Stimulated activated CD4-positive, alpha-beta T cell treated with anti-CD3 and anti-CD28 coated beads, TNF-alpha, amount 100 ng/mL, for 4 hours (primary cell): ENCODE data around the gene AMN1.
"Not testable (repeated sequence)": the region's sequence is repeated elsewhere in the genome, so short reads cannot be mapped to it uniquely, and the experiment has no call there.

ENCODE experiments used
- DNase-seq, 3 experiments: peaks; one replicate each; pipeline ENCODE4 v3.0.0-alpha.2; 2020; ENCODE audit warnings: low read depth in 3 of 3

AMN1 gene

GRCh38 chr12:31733549-31734432, 5.0 kb upstream of the AMN1 start:
- DNase-seq, result not testable (repeated sequence)

- no peak for DNase-seq
Measured at GRCh38 chr12:31732926-31733548, 4.2 kb upstream of the AMN1 start.

GRCh38 chr12:31731203-31731602, 2.4 kb upstream of the AMN1 start:
- DNase-seq, result not testable (repeated sequence)

DNA sequence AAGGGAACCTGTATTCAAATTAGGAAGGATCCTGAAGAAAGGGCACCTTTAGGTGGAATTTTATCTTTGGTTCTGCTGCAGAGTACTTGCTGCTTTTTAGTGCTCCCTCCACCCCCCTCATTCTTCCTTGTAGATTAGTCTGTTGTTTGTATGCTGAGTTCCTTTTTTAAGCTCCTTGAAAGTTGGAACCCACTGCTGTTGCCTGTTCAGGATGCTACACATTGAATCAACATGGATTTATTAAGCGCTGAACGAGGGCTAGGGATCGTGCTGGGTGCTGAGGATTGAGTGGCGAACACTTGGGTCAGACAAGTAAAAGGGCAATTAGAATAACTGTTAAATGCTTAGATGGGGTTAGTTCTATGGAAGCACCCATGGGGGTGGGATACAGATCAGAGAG, 884 bp upstream of the AMN1 start:
- no peak for DNase-seq

- DNase-seq, result no peak
Measured at GRCh38 chr12:31728289-31728916, 418 bp downstream of the AMN1 start.

GRCh38 chr12:31727192-31727591, 1.6 kb downstream of the AMN1 start:
- DNase-seq, result no peak

DNA sequence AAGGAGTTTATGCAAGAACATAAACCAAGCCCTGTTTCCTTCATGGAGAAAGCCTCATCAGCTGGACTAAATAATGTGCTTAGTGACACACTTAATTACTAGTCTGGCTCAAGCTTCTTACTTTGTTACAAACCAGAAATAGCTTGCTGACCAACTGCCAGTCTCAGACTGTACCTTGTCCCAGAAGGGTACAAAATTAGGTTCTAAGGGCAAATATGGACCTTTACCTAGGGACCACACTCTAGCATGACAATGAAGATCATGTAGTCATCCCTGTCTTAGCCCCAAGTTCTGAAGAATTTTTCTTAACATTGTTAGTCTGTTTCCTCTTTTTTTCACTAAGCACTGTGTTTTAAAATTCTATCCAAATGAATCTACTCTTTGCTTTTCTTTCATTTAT, 2.2 kb downstream of the AMN1 start:
- no peak for DNase-seq

DNA sequence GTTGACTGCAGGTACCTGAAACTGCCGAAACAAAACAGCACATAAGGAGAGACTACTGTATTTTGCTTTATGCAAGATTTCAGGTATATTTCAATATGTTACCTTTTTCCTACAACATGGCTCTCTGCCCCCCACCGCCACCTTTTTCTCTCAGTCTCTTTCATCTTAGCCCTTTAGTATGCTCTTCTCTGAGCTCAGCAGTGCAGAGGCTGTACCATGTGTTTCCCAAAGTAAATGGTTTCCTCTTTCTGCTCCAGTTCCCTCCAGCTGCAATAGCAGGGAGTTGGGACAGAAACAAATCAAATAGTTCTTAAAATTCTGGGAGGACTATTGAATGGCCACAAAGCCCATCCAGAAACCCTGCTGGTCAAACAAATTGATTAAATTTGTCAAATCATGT, 4.3 kb downstream of the AMN1 start:
- DNase-seq, result no peak

DNA sequence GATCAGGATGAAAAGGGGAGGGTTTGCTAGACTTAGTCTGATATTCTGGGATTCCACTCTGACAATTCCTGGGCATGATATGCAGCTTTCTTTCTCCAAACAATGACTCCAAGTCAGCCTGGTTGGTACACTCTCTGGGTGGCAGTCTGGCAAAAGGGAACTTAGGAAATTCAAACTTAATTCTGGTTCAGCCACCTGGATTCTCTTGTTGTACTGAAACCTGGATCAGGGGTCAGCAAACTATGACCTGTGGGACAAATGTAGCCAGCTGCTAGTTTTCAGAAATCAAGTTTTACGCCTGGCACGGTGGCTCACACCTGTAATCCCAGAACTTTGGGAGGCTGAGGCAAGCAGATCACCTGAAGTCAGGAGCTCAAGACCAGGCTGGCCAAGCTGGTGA, 6.2 kb downstream of the AMN1 start:
- DNase-seq, result no peak

- not testable (repeated sequence) for DNase-seq
Measured at GRCh38 chr12:31718542-31719198, 10.2 kb downstream of the AMN1 start.

DNA sequence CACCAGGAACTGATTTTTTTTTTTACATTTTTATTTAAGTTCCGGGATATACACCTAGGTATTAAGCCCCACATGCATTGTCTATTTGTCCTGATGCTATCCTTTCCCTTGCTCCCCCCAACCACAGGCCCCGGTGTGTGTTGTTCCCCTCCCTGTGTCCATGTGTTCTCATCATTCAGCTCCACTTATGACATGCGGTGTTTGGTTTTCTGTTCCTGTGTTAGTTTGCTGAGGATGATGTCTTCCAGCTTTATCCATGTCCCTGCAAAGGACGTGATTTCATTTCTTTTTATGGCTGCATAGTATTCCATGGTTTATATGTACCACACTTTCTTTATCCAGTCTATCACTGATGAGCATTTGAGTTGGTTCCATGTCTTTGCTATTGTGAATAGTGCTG, 11.8 kb downstream of the AMN1 start:
- not testable (repeated sequence) for DNase-seq

DNA sequence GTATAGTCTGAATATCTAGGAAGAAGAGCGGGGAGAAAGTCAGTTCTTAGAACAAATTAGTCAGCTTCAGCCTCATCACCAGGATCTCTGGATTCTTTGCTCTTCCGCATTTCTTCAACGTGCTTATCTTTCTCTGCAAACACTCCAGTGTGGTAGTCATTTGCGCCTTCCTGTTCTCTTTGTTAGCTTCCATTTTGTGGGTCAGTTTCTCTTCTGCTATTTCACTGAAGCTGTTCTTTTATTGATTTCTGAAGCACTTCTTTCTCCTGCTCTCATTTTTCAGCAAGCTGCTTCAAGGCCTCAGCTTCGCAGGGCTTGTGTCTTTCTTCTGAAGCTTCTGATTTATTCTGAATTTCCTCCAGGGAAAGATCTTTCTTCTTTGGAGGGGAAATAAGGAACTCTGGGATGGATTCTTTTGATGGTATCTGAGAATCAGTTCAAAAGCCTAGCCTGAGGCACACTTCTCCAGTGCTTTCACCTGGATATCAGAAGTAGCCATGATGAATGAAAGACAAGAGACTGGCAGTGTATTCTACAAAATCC, 13.5 kb downstream of the AMN1 start:
- no peak for DNase-seq

DNA sequence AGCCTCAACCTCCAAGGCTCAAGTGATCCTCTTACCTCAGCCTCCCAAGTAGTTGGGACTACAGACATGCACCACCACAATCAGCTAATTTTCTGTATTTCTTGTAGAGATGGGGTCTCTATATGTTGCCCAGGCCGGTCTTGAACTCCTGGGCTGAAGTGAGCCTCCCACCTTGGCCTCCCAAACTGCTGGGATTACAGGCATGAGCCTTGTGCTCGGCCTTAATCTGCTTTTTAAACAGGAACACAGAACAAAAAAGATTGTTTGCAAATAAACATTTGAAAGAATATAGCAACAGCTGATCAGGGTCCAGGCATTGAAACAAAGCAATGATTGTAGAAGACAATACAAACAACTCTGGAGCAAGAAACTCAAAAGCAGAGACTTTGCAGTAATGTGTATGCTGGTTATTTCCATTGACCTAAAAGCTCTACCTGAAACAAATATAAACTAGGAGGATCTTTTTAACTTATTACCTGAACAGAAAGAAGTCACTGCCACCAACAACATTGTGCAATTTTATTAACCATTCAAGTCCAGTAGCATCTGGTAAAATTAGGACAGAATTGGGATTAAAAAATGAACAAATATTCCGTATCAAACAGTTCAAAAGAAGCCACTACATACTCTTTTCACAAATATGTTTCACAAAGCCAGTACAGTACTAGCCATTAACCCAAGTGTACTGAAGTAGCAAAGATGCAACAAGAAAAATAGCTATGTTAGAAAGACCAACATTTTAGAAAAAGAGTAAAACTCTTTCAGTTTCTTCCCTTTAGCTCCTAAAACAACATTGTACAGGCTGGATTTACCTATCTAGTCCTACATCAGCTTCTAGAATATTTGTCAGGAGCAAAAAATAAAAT, 14.2 kb downstream of the AMN1 start:
- DNase-seq, result no peak

DNA sequence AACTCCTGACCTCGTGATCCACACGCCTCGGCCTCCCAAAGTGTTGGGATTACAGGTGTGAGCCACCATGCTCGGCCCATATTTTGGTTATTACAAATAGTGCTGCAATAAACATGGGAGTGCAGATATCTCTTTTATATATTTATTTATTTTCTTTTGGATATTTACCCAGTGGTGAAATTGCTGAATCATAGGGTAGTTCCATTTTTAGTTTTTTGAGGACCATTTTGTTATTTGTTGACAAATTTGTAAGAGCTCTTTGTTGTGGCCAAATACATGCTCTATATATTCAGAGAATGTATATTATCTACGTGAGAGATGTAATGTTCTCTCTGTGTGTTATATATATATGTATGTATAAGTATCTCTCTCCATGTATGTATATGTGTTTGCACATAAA, 15.9 kb downstream of the AMN1 start:
- no peak for DNase-seq

DNA sequence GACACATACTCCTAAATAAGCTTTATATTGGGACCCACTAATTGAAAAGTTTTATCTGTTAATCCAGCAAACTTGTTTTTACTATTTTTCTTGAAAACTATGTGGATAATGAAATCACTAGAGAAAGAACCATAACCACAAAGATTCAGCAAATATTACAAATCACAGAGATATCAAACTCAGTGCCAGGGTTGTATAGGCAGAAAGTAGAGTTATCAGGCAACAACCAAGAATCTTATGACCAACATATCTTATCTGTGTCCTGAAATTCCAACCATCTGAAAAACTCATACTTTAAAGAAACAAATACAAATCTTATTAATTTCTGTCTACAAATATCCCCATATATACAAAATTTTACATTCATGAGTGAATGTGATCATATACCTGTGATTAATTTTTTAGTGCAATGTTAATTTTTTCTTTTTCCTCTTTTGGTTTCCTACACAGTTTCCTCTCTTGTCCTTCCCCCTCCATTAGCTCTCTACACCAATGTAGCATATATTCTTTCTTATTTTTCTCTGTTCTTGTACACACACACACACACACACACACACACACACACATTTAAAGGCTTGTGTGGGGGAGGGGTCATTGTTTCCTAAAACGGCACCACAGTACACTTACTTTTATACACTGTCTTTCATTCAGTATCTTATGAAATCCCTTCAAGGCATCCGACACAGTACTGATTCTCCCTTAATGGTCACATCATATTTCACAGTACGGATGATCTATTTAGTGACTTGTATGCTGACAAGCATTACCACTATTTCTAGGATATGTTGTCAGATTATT, 18.6 kb downstream of the AMN1 start:
- no peak for DNase-seq

DNA sequence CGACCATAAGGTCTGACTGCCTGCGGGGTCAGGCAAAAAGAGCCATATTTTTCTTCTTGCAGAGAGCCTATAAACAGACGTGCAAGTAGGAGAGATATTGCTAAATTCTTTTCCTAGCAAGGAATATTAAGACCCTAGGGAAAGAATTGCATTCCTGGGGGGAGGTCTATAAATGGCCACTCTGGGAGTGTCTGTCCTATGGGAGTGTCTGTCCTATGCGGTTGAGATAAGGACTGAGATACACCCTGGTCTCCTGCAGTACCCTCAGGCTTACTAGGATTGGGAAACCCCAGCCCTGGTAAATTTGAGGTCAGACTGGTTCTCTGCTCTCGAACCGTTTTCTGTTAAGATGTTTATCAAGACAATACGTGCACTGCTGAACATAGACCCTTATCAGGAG, 20.7 kb downstream of the AMN1 start:
- not testable (repeated sequence) for DNase-seq

GRCh38 chr12:31705621-31706020, 23.2 kb downstream of the AMN1 start:
- no peak for DNase-seq

DNA sequence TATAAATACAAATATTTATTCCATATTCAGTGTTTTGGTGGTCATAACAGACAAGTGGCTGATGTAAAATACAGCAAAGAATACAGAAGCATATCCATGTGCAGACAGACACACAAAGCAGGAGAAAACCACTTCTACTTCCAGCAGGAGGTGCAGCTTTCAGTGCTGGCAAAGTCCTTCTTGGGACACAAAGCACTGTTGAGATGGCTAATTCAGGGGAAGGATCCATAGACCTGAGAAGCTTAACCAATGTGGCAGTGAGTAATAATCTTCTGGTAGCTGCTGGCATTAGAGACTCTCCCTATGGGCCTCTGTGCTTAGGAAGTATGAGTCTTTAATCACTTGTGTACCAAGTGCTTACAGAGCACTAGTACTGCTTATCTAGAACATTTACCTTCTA, 26.8 kb downstream of the AMN1 start:
- no peak for DNase-seq

GRCh38 chr12:31689921-31690320, 38.9 kb downstream of the AMN1 start:
- not testable (repeated sequence) for DNase-seq

DNA sequence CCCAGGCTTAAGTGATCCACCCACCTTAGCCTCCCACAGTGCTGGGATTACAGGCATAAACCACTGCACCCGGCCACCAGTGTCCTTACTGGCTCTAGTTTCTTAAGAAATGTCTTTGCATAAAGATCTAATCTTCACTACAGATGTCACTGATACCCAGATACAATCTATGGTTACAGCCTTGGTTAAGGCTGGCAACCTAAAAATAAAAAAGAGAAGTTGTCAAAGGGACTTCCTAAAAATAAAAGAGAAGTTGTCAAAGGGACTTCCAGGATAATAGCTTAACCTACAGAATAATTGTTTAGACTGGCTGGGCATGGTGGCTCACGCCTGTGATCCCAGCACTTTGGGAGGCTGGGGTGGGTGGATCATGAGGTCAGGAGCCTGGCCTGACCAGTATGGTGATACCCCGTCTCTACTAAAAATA, 41.7 kb downstream of the AMN1 start:
- no peak for DNase-seq
